Choroid plexus epithelial cell (primary cell): ENCODE data around the gene TMOD2.

Experiments
- DNase-seq: peaks from one replicate; pipeline ENCODE4 v3.0.0-alpha.2; 2010; ENCODE audit warnings: low read depth
- H3K4me3 ChIP-seq: 2 replicates; pipeline ENCODE4 v1.5.1; 2011; ENCODE audit warnings: low read depth, mild to moderate bottlenecking, control low read depth, low read length, moderate library complexity
- TF ChIP-seq, protein P1 (sequence below): conservative IDR thresholded peaks from 2 replicates; pipeline ENCODE4 v1.5.1; 2011; ENCODE audit warnings: low read depth, mild to moderate bottlenecking, control low read depth, inconsistent platforms, low read length, moderate library complexity

The TMOD2 gene

GRCh38 chr15:51735228-51736010, 16.0 kb upstream of the TMOD2 start:
- no peak overlapping the region for H3K4me3 ChIP-seq
- no peak for DNase-seq
- TF ChIP-seq, protein P1, sequence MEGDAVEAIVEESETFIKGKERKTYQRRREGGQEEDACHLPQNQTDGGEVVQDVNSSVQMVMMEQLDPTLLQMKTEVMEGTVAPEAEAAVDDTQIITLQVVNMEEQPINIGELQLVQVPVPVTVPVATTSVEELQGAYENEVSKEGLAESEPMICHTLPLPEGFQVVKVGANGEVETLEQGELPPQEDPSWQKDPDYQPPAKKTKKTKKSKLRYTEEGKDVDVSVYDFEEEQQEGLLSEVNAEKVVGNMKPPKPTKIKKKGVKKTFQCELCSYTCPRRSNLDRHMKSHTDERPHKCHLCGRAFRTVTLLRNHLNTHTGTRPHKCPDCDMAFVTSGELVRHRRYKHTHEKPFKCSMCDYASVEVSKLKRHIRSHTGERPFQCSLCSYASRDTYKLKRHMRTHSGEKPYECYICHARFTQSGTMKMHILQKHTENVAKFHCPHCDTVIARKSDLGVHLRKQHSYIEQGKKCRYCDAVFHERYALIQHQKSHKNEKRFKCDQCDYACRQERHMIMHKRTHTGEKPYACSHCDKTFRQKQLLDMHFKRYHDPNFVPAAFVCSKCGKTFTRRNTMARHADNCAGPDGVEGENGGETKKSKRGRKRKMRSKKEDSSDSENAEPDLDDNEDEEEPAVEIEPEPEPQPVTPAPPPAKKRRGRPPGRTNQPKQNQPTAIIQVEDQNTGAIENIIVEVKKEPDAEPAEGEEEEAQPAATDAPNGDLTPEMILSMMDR = peak; percentile 27

DNA sequence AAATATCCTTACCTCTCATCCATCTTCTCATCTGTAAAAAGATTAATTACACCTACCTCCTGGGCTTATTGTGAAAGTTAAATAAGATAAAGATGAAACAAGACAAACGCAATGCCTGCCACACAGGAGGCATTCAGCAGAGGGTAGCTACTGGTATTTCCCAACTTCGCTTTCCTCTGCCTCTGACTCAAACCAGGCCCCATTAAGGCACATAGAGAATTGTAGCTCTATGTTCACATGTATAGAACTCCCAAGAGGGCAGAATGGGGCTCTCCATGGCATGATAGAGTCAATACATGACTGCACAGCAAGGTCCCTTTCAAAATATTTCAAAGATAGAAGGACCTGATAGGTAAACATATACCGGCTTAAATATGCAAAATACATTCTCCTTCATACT, 15.3 kb upstream of the TMOD2 start:
- H3K4me3 ChIP-seq = no peak overlapping the region
- no peak for DNase-seq

DNA sequence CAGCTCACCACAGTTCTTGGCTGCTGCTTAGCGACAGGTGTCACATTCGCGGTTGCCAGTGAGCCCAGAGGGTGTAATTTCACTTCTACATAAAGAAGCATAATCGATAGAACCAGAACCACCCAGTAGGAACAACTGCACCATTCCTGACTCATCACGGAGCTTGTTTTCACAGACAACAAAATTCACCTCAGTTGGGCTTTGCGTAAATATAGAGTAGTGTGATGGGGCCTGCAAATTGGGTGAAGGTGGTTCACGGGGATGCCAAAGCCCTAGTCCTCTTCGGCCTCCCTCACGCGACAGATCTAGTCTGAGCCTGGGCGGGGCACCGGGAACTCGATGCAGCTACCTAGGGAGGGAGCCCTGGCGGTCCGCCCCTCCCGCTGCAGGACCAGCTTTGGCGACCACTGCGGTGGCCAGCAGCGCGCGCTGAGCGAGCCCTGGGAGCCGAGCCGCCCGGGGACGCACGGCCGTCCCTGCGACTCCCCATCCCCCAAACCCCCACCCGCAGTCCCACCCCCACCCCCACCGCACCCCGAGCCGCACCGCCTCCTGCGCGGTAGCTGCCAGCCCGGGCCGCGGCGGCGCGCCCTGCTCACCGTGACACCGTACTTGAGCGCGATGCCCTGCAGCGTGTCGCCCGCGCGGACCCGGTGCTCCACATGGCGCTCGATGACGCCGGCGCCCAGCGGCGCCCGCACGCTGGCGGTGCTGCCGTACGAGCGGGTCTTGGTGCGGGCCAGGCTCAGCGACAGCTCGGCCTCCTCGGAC, 14.5 kb upstream of the TMOD2 start:
- DNase-seq = peak; percentile 13
- TF ChIP-seq, protein P1 = no peak
- peak overlapping the region; percentile 65 for H3K4me3 ChIP-seq

More for the DNA sequence above, 15.3 kb upstream of the TMOD2 start:
- TF ChIP-seq, protein P1 = no peak

GRCh38 chr15:51737522-51738305, 13.7 kb upstream of the TMOD2 start, which contains the start of gene LYSMD2:
LYSMD2 (minus strand) TSS chr15:51737655; CDS start chr15:51737622, 33 bp downstream.
- H3K4me3 ChIP-seq = peak within 1 kb of the TSS; percentile 65
- DNase-seq = peak; percentile 25
- TF ChIP-seq, protein P1 = no peak

- TF ChIP-seq, protein P1 = no peak
- no peak overlapping the region for H3K4me3 ChIP-seq
- DNase-seq = no peak
Measured at GRCh38 chr15:51738553-51738952, 12.8 kb upstream of the TMOD2 start.

DNA sequence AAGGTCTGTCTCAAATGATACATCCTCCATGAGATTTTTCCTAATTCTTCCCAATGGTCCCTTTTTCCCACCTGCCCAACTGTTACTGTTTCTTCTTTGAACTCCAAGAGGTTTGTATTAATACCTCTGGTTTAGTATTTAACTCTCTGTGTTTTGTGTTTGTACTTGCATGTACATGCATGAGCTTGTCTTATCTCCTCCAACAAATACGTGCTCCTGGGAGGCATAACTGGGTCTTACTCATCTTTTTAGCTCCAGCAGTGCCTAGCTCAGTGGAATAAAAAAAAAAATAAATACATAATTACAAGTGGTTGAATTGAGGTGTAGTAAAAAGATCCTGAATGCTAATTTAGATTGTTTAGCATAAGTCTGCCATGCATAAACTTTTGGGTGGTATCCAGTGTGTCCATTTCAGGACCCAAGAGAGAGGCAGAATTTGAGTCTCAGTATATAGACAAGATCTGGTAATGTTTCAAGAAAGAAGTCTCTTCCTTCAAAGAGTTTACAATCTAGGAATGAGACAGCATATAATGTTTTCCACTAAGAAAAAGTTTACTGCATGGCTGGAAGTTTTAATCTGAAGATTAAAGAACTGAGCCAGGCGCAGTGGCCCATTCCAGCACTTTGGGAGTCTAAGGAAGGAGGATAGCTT, 12.2 kb upstream of the TMOD2 start:
- no peak for DNase-seq
- TF ChIP-seq, protein P1 = no peak
- H3K4me3 ChIP-seq = no peak overlapping the region
